Measurements from ENCODE around the gene E4F1.

GRCh38 chr16:2178321-2179106 lies 44.9 kb upstream of the E4F1 start:
- no peak for TF ChIP-seq CTCF (conservative IDR thresholded peaks at IDR 0.05 in 1 of 2, IDR thresholded peaks at IDR 0.05 in 1 of 2; ENCODE audit: low read depth in 1 of 2, low read length in 2 of 2)
- TF ChIP-seq EZH2 (IDR thresholded peaks at IDR 0.05; ENCODE audit: low read length, missing control alignments) = no peak

Measured in fibroblast of lung (primary cell).